Measurements from ENCODE around the gene RIPK3.

- TF ChIP-seq, protein P1, sequence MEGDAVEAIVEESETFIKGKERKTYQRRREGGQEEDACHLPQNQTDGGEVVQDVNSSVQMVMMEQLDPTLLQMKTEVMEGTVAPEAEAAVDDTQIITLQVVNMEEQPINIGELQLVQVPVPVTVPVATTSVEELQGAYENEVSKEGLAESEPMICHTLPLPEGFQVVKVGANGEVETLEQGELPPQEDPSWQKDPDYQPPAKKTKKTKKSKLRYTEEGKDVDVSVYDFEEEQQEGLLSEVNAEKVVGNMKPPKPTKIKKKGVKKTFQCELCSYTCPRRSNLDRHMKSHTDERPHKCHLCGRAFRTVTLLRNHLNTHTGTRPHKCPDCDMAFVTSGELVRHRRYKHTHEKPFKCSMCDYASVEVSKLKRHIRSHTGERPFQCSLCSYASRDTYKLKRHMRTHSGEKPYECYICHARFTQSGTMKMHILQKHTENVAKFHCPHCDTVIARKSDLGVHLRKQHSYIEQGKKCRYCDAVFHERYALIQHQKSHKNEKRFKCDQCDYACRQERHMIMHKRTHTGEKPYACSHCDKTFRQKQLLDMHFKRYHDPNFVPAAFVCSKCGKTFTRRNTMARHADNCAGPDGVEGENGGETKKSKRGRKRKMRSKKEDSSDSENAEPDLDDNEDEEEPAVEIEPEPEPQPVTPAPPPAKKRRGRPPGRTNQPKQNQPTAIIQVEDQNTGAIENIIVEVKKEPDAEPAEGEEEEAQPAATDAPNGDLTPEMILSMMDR (IDR thresholded peaks at IDR 0.05; ENCODE audit: borderline replicate concordance, extremely low read depth, low read length, poor library complexity, severe bottlenecking), result no peak
- TF ChIP-seq EZH2 (IDR thresholded peaks at IDR 0.05; ENCODE audit: borderline replicate concordance, low read depth, low read length, severe bottlenecking), result no peak
These were observed 30.1 kb downstream of the RIPK3 start, which contains the start of gene LTB4R2 for GRCh38 chr14:24309538-24310264.

Data from DND-41 (cell line).